Left ventricle myocardium superior (tissue), 1 donor: ENCODE data around the gene PIGP. TPM values are rescaled to one million over a fixed set of nuclear protein-coding genes. Genes with fewer than 3 reads are reported as not detected.
"Not testable (repeated sequence)": the region's sequence is repeated elsewhere in the genome, so short reads cannot be mapped to it uniquely, and the experiment has no call there.

Experiments
- ATAC-seq: fragments of 200-7000 bp; cut with Tn5 transposase; one replicate; pipeline ENCODE4 v1.9.1; 2020; ENCODE audit warnings: mild to moderate bottlenecking, moderate library complexity
- DNase-seq: peaks from one replicate; pipeline ENCODE4 v3.0.0-alpha.2; 2020
- intact Hi-C: fragments of 100-400 bp; cut with micrococcal nuclease; formaldehyde crosslinking; loops from one replicate; pipeline ENCODE4 v1.11.0; 2022
- total RNA-seq: library from RNA; stranded (reverse); fragmentation: NEBNext Ultra II Directional; extraction: Animal tissue kit (Norgen Biotek cat#: 25700); gene quantifications from one replicate; pipeline ENCODE4 v1.2.1, GENCODE V29; 2021
- donor health status: DM: no; HTN: yes; CAD: no; lungs with severe emphysema.

Gene PIGP
- total RNA-seq, 1 donor from 2014 or later, result 36.8 TPM

DNA sequence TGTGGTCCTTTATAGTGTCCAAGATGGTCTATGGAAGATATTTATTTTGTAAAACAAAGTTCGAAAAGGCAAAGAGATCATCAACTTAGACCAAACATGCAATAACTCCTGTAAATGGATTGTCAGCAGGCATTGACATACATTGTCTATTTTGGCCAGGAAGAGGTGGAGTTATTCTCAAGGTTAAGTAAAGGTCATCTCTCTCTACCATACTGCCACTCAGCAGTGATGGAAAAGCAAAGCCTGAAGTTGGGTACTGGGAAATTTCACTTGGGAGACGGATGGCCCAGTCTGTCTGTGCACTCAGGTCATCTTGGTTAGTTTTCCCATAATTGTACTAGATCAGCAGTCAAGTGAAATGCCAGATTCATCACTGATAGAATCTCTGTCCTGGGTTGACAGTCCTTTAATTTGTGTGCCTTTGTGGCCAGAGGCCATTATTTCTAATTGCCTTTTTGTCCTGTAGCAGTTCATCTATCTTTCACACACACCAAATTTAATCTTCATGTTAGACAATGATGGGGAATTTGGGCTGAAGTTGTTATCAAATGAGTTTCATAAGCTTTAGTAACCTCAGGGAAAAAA lies 17.5 kb downstream of the PIGP start:
- intact Hi-C loops, result no loop called here
- ATAC-seq, result no peak
- DNase-seq, result no peak

- intact Hi-C loops, DNase-seq, ATAC-seq: not testable (repeated sequence)
Measured at GRCh38 chr21:37049741-37050140, 23.1 kb downstream of the PIGP start.

- intact Hi-C loops, result no loop called here
- no peak for DNase-seq
- no peak for ATAC-seq
Measured at GRCh38 chr21:37047079-37047478, 25.8 kb downstream of the PIGP start.

DNA sequence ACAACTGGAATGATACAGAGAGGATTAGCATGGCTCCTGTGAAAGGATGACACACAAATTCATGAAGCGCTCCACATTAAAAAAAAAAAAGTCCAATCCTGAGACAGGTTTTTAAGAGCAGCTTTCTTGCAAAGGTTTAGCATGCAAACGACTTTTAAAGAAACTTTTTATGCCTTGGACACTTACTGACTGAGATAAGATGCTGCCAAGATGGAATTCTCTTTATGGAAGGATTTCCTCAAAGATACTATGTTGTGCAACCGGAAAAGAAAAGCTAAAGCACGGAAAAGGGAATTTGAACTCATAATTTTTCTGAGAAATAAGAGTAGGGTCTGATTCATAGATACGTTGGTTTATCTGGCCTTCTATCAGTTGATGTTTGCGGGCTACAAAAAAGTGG lies 27.3 kb downstream of the PIGP start:
- DNase-seq (no peak), ATAC-seq (no peak)
- intact Hi-C loops, result no loop called here

DNA sequence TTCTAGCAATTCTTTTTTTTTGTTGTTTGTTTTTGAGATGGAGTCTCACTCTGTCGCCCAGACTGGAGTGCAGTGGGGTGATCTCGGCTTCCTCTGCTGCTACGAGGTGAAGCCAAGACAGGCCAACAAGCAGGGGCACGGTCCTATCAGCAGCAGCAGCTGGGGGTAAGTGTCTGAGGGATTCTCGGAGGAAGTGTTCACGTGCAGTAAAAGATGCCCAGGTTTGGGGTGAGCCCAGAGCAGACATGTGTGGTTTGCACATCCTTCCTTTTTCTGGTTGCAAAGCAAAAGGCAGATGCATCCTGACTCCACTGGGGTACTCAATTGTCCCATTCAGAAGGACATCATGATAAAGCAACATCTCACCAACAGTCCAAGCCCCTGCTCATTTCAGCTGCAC lies 27.7 kb downstream of the PIGP start:
- no peak for ATAC-seq
- intact Hi-C loops, result no loop called here

GRCh38 chr21:37044643-37045042 lies 28.2 kb downstream of the PIGP start:
- DNase-seq (no peak), ATAC-seq (no peak)
- intact Hi-C loops, result no loop called here

More for the DNA sequence above, 27.7 kb downstream of the PIGP start:
- DNase-seq, result no peak

- intact Hi-C loops, result no loop called here
- DNase-seq (no peak), ATAC-seq (no peak)
Measured at GRCh38 chr21:37043818-37044217, 29.1 kb downstream of the PIGP start.

DNA sequence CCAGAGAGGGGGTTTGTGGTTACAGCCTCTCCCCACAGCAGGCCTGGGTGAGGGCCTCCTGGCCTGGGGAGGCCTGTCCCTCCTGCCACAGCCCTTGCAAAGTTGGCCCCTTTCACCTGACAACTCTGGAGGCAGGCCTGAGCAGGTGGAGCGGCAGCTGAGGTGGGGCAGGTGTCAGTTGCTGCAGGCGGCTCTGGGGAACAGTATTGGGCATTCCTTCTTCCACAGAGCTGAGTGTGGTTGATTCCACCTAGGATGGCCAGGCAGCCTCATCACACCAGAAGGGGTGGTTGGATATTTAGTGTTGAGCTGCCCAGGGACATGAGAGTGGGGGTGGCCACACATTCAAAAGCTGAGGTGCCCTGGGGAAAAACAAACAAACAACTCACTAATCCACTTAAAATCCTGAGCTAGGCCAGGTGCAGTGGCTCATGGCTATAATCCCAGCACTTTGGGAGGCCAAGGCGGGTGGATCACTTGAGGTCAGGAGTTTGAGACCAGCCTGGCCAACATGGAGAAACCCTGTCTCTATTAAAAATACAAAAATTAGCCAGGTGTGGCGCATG lies 31.1 kb downstream of the PIGP start:
- no peak for ATAC-seq
- no peak for DNase-seq
- intact Hi-C loops, result no loop called here

DNA sequence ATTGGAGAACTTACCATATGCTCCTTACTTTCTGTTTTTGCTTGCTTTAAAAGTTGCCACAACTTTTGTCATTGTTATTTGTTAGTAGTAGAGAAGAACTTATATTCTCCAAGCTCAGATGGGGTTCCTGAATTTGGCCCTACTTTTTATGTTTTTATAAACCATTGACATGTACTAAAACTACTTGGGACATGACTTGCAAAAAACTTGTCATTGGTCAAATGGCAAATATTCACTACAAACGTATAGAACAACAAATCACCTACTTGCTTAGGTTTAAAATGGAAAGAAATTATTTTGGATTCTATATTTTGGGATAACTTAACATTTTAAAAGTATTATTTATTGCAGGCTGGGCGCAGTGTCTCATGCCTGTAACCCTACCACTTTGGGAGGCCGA lies 32.7 kb downstream of the PIGP start:
- DNase-seq (no peak), ATAC-seq (no peak)
- intact Hi-C loops, result no loop called here

- no peak for ATAC-seq
- no peak for DNase-seq
- intact Hi-C loops, result no loop called here
Measured at GRCh38 chr21:37039411-37040075, 33.3 kb downstream of the PIGP start.

DNA sequence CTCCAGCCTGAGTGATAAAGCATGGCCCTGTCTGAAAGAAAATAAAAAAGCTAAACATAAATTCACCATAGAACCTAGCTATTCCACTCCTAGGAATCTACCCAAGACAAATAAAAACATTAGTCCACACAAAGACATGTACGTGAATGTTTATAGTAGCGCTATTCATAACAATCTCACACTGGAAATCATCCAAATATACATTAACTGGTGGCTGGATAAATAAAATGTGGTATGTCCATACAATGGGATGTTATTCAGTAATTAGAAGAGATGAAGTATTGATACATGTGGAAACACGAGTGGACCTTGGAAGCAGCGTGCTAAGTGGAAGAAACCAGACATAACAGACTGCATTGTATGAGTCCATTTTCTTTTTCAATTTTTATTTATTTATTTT lies 36.7 kb downstream of the PIGP start:
- DNase-seq (no peak), ATAC-seq (no peak)
- intact Hi-C loops, result no loop called here

DNA sequence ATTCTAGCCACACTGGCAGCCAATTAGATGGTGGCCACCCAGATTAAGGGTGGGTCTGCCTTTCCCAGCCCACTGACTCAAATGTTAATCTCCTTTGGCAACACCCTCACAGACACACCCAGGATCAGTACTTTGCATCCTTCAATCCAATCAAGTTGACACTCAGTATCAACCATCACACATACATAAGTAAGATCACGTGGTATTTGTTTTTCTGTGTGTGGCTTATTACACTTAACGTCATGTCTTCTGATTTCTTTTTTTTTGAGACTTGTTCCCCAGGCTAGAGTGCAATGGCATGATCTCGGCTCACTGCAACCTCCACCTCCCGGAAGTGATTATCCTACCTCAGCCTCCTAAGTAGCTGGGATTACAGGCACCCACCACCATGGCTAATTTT lies 38.5 kb downstream of the PIGP start:
- DNase-seq, ATAC-seq, intact Hi-C loops: not testable (repeated sequence)

GRCh38 chr21:37032877-37033471 lies 39.9 kb downstream of the PIGP start:
- intact Hi-C loops, result no loop called here
- no peak for DNase-seq
- no peak for ATAC-seq

DNA sequence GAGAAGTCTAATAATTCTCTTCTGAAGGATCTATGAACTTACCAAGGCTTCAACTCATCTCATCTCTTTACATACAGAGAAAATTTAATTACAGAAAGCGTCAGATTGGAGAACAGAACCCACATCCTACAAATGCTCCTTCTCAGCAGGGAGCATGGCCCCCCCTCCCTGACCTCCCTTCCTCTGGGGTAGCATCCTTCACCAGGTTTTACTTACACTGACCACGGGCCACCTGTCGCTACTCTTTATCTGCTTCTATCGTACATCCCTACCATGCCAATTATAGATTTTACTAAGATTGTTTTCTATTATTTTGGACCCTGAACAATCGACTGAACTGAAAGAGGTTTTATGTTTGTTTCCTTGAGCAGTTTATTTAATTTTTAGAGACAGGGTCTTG lies 40.6 kb downstream of the PIGP start:
- ATAC-seq (no peak), DNase-seq (no peak)
- intact Hi-C loops, result no loop called here

GRCh38 chr21:37030864-37031263 lies 42.0 kb downstream of the PIGP start:
- no peak for ATAC-seq
- intact Hi-C loops, result no loop called here
- no peak for DNase-seq

DNA sequence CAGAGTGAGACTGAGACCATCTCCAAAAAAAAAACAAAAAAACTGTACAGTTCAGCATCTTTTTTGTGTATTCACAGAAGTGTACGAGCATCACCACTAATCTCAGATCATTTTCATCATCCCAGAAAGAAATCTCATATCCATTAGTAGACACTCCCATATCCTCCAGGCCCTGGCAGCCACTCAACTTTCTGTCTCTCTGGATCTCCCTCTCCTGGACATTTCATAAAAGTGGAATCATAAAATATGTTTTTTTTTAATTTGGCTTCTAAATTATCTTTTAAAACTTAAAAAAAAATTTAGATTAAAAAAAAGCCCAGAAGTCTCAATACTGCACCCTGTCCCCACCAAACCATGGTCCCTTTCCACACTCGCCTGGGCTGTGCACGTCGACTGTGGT lies 44.3 kb downstream of the PIGP start:
- intact Hi-C loops, result no loop called here
- ATAC-seq (no peak), DNase-seq (no peak)

DNA sequence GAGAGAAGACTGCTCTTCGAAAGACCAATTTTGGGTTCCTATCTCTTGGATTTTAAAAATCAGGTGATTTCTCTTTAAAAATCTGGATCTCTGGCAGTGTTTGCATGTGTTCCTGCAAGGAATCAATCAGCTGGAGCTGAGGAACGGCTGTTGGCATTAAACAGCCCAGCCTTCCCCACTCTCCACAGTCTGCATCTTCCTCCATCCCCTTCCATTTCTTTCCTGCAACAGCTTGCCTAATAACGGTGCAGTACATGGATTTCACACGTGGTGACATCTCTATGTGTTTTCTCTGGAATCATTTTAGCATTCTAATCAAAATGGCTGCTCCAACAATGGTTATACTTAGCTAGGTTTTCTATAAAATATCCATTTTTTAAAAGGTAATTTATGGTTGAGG lies 46.4 kb downstream of the PIGP start:
- no peak for DNase-seq
- ATAC-seq, result no peak
- intact Hi-C loops, result no loop called here

DNA sequence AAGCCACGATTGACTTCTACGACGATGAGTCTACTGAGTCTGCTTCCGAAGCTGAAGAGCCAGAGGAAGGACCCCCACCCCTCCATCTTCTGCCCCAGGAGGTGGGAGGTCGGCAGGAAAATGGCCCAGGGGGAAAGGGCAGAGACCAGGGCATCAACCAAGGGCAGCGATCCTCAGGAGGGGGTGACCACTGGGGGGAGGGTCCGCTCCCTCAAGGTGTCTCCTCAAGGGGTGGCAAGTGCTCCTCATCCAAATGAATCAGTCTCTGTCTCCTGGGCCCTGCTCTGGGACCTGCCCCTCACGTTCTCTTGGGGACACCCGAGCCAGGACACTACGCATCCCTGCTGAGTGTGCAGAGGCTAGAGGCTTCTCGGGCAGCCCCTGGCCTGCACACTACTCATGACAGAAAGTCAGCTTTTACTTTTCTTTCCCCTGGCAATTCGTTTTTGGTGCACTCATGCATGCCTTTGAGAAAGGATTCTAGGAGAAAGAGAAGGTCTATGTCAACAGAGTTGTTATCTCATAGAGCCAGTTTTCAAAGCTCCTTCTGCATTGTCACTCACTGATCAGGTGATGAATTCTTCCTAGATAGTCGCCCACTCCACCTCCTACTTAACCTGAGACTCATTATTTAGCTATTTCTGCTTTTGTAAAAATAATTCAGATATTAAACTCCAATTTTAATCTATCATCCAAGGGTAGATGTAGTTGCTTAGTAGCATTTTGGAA lies 54.8 kb downstream of the PIGP start:
- DNase-seq (no peak), ATAC-seq (no peak)
- intact Hi-C loops, result no loop called here
